Measurements from ENCODE around the gene TPSD1.

GRCh38 chr16:1218930-1219611, 36.8 kb upstream of the TPSD1 start:
- TF ChIP-seq, protein P1, sequence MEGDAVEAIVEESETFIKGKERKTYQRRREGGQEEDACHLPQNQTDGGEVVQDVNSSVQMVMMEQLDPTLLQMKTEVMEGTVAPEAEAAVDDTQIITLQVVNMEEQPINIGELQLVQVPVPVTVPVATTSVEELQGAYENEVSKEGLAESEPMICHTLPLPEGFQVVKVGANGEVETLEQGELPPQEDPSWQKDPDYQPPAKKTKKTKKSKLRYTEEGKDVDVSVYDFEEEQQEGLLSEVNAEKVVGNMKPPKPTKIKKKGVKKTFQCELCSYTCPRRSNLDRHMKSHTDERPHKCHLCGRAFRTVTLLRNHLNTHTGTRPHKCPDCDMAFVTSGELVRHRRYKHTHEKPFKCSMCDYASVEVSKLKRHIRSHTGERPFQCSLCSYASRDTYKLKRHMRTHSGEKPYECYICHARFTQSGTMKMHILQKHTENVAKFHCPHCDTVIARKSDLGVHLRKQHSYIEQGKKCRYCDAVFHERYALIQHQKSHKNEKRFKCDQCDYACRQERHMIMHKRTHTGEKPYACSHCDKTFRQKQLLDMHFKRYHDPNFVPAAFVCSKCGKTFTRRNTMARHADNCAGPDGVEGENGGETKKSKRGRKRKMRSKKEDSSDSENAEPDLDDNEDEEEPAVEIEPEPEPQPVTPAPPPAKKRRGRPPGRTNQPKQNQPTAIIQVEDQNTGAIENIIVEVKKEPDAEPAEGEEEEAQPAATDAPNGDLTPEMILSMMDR (IDR thresholded peaks at IDR 0.05), result no peak
- TF ChIP-seq POLR2AphosphoS5 (IDR thresholded peaks at IDR 0.05), result no peak
- no peak for TF ChIP-seq POLR2A (IDR thresholded peaks at IDR 0.05)
- TF ChIP-seq EP300 (IDR thresholded peaks at IDR 0.05), result no peak

All from stomach (tissue), 4 donors.